Measurements from ENCODE around the gene CORO2A.

The CORO2A gene

DNA sequence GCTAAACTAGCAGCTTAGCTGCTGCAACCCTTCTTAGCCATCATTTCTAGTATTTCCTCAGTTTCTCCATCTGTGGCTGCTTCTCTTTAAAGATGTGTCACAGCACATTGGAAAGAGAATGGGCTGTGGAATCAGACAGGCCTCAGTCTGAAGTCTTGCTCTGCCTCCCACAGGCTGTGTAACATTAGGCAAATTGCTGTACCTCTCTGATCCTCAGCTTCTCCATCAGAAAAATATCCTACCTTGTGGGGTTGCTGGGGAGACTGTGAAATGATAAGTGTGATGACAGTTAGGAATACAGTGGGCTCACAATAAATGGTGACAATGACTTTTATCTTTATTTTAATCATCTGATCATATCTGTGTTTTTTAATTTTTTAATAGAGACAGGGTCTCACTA, 55.9 kb downstream of the CORO2A start:
- no peak overlapping the region for H3K4me3 ChIP-seq (replicated peaks; ENCODE audit: low read depth, low read length)
- no peak for DNase-seq (ENCODE audit: low read depth)
- TF ChIP-seq, protein P1, sequence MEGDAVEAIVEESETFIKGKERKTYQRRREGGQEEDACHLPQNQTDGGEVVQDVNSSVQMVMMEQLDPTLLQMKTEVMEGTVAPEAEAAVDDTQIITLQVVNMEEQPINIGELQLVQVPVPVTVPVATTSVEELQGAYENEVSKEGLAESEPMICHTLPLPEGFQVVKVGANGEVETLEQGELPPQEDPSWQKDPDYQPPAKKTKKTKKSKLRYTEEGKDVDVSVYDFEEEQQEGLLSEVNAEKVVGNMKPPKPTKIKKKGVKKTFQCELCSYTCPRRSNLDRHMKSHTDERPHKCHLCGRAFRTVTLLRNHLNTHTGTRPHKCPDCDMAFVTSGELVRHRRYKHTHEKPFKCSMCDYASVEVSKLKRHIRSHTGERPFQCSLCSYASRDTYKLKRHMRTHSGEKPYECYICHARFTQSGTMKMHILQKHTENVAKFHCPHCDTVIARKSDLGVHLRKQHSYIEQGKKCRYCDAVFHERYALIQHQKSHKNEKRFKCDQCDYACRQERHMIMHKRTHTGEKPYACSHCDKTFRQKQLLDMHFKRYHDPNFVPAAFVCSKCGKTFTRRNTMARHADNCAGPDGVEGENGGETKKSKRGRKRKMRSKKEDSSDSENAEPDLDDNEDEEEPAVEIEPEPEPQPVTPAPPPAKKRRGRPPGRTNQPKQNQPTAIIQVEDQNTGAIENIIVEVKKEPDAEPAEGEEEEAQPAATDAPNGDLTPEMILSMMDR (IDR thresholded peaks at IDR 0.05; ENCODE audit: low read length, missing control alignments): no peak

DNA sequence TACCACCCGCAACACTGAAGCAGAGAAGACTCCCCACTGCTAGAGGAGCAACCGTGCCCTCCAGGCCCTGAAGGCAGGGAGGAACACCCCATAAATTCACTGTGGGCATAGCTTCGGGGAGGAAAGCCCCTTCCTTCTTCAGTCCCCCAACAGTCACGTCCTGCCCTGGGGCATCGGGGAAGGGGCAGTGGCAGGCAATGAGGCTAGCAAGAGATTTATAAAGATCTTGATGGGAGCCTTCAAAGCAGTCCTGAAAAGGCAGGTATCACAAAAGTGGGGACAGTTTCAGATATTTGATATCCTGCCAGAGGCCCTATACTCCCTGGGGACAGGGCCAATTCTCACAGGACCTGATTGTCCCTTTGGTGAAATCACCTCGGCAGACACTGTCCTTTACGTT, 56.5 kb downstream of the CORO2A start:
- DNase-seq (ENCODE audit: low read depth): no peak
- no peak overlapping the region for H3K4me3 ChIP-seq (replicated peaks; ENCODE audit: low read depth, low read length)
- TF ChIP-seq, protein P1 (IDR thresholded peaks at IDR 0.05; ENCODE audit: low read length, missing control alignments): no peak

DNA sequence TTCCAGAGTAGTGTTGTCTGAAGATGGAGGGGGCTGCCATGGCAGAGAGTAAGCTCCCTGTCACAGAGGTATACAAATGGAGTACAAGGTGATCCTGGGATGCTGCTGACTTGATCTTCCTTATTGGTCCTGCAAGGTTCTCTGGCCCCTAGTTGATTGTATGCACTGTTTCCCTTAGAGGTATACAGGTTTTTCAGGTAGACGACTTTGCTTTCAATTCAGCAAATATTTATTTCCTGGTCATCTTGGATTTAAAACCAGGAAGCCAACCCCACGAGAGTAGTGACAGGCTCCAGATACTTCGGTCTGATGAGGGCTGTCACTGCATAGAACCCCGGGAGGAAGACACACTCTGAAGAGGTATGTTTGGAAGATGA, 56.9 kb downstream of the CORO2A start:
- TF ChIP-seq, protein P1 (IDR thresholded peaks at IDR 0.05; ENCODE audit: low read length, missing control alignments): no peak
- no peak overlapping the region for H3K4me3 ChIP-seq (replicated peaks; ENCODE audit: low read depth, low read length)
- no peak for DNase-seq (ENCODE audit: low read depth)

DNA sequence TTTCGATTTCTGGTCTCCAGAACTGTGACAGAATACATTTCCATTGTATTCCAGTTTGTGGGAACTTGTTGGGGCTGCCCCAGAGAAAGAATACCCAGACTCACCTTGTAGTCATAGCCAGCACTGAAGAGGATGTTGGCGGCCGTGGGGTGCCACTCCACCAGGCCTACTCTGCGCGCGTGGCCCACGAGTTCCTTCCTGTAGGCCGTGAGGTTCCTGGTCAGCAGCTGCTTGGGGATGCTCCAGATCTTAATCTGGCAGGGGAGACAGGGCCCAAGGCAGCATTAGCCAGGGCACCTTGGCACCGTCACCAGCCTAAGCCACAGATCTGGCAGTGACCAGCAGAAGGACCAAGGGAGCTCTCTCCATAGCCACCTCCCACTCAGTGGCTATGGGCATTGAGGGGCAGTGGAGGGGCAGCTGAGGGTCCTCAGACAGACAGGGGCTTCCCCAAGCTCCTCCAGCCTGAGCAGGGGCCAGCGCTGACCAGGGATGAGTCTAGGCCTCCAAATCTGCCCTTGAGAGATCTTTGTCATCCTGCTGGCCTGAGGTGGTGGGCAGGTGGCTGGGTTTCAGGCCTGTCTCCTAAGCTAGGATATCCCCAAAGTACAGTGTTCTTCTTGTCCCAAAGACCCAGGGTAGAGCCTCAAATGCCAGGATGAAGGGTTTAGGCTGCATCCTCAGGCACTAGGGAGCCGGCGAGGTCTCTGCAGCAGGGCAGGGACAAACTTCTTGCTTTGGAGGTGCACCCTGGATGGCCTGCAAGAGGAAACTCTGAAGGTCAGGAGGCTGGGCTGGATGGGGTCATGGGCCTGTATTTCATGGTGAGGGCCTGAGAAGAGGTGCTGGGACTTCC, 57.5 kb downstream of the CORO2A start:
- TF ChIP-seq, protein P1 (IDR thresholded peaks at IDR 0.05; ENCODE audit: low read length, missing control alignments): no peak
- DNase-seq (ENCODE audit: low read depth): no peak
- H3K4me3 ChIP-seq (replicated peaks; ENCODE audit: low read depth, low read length): no peak overlapping the region

DNA sequence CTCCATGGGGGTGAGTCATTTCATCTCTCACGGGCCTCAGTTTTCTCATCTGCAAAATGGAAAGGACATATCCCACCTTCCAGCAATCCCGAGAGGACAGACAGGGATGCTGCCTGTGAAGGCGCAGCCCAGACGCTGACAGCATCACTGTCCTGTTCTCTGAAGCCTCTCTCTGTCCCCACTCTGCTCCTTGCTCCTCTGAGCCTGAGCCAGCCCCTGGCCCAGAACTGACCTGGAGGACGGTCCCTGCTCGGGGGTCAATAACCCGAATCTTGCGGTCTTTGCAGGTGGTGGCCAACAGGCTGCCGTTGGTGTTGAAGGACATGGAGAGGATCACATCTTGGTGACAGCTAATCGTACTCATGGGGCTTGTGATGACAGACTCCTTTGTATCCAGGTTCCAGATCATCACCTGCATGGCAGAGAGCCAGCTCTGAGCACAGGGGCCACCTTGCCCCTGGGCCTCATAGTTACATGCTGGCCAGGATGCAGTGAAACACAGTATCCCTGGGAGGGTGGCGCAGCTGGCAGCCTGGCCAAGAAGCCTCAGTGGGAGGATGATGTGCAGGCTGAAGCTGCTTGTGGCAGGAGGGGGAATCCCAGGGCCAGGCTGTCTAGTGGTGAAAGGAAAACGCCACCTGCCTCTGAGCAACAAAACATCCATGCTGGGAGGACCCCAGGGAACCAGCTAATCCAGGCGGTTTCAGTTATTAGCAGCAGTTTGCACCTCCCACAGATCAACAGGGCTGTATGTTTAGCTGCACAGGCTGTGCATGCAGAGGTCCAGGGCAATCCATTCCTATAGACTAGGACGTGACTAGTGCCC, 59.4 kb downstream of the CORO2A start:
- H3K4me3 ChIP-seq (replicated peaks; ENCODE audit: low read depth, low read length): no peak overlapping the region
- no peak for DNase-seq (ENCODE audit: low read depth)
- TF ChIP-seq, protein P1 (IDR thresholded peaks at IDR 0.05; ENCODE audit: low read length, missing control alignments): no peak

DNA sequence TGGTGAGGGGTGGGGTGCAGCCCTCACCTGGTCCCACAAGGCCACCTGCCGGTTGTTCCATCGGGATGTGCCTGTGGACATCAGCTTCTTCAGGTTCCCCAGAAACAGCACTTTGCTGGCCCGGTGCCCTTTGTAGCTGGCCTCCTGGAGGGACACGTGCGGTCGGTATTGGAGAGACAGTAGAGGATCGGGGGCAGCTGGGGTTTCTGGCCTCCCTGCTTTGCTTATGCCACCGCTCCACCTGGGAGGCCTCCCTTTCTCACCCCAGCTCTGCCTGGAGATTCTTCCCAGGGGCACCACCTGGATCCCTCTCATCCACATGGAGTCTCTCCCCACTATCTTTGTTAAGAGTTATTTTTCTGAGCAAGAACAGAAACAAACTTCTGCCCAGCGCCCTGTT, 60.3 kb downstream of the CORO2A start:
- DNase-seq (ENCODE audit: low read depth): no peak
- TF ChIP-seq, protein P1 (IDR thresholded peaks at IDR 0.05; ENCODE audit: low read length, missing control alignments): no peak

More for the DNA sequence above, 60.3 kb downstream of the CORO2A start:
- H3K4me3 ChIP-seq (replicated peaks; ENCODE audit: low read depth, low read length): no peak overlapping the region

Data from fibroblast of pulmonary artery (primary cell).